CD4-positive, alpha-beta T cell (primary cell): Measurements from ENCODE around the gene CATSPER1. TPM values are rescaled to one million over a fixed set of nuclear protein-coding genes. Genes with fewer than 3 reads are reported as not detected.

Experiments used
- ATAC-seq: fragments of 200-7000 bp; cut with Tn5 transposase; one replicate; pipeline ENCODE4 v1.10.0; 2022; ENCODE audit warnings: mild to moderate bottlenecking; ENCODE audit not compliant: poor library complexity
- CTCF ChIA-PET: fragments of 350-600 bp; sonication (Branson Sonifier 250); formaldehyde crosslinking; loops from one replicate; lab custom pipeline; 2021; ENCODE audit warnings: antibody characterized with exemption, inconsistent platforms; lab: Charles Lee
- POLR2A ChIA-PET: fragments of 350-600 bp; sonication (Branson Sonifier 250); formaldehyde crosslinking; loops from one replicate; lab custom pipeline; 2021; ENCODE audit warnings: antibody characterized with exemption, inconsistent platforms; lab: Charles Lee
- DNase-seq, 14 experiments: peaks; one replicate each; pipeline ENCODE4 v3.0.0-alpha.2; 2013 to 2020; ENCODE audit warnings: mixed read lengths in 2 of 14
- H3K27ac ChIP-seq, 2 donors: one replicate each; pipeline versions ENCODE4 v1.5.1 to v1.7.0; 2013; ENCODE audit warnings: low read length in 2 of 2, low read depth in 1 of 2, mild to moderate bottlenecking in 1 of 2
- H3K27me3 ChIP-seq, 2 experiments: 1 replicate in 1 of 2; 2 replicates in 1 of 2; pipeline versions ENCODE4 v1.6.1 to v1.7.0; 2013; ENCODE audit warnings: low read length in 2 of 2, control low read depth in 1 of 2, mild to moderate bottlenecking in 1 of 2, moderate library complexity in 1 of 2; ENCODE audit not compliant: insufficient read depth in 2 of 2, control insufficient read depth in 1 of 2
- H3K36me3 ChIP-seq: one replicate; pipeline ENCODE4 v1.6.1; 2013; ENCODE audit warnings: low read length, control low read depth; ENCODE audit not compliant: insufficient read depth
- H3K4me1 ChIP-seq: one replicate; pipeline ENCODE4 v1.6.1; 2013; ENCODE audit warnings: low read length, control low read depth; ENCODE audit not compliant: insufficient read depth
- H3K4me3 ChIP-seq: one replicate; pipeline ENCODE4 v1.5.1; 2013; ENCODE audit warnings: mild to moderate bottlenecking, low read length, moderate library complexity
- H3K9me3 ChIP-seq, 2 experiments: 1 replicate in 1 of 2; 2 replicates in 1 of 2; pipeline versions ENCODE4 v1.6.1 to v1.7.0; 2013; ENCODE audit warnings: low read length in 2 of 2, mild to moderate bottlenecking in 2 of 2, control low read depth in 1 of 2, moderate library complexity in 1 of 2; ENCODE audit not compliant: control insufficient read depth in 1 of 2, insufficient read depth in 1 of 2
- H3K27ac Mint-ChIP-seq: one replicate; pipeline ENCODE4 v1.8.0; 2020; ENCODE audit warnings: mixed read lengths
- H3K27me3 Mint-ChIP-seq: one replicate; pipeline ENCODE4 v1.8.0; 2021; ENCODE audit warnings: mixed read lengths
- H3K36me3 Mint-ChIP-seq: one replicate; pipeline ENCODE4 v1.8.0; 2021; ENCODE audit warnings: low read depth, mixed read lengths
- H3K4me1 Mint-ChIP-seq: one replicate; pipeline ENCODE4 v1.8.0; 2021; ENCODE audit warnings: low read depth, mixed read lengths
- H3K4me3 Mint-ChIP-seq: one replicate; pipeline ENCODE4 v1.8.0; 2020; ENCODE audit warnings: mild to moderate bottlenecking, mixed read lengths
- H3K9me3 Mint-ChIP-seq: one replicate; pipeline ENCODE4 v1.8.0; 2020; ENCODE audit warnings: mixed read lengths
- intact Hi-C, 2 experiments: fragments of 100-400 bp; cut with DNase I in 1 of 2; cut with micrococcal nuclease in 1 of 2; formaldehyde crosslinking; loops; one replicate each; pipeline versions ENCODE4 v1.15.1 to v1.9.0; 2023 to 2025; cut with DNase I, micrococcal nuclease
- total RNA-seq, 174 experiments: library from RNA in 2 of 174; stranded (reverse) in 2 of 174; gene quantifications; one replicate each; pipeline ENCODE4 v1.2.3 and lab custom pipeline; 2021 to 2026
- TF ChIP-seq, protein P1 (sequence below): fragments of 200-600 bp; IDR thresholded peaks from one replicate; pipeline ENCODE4 v1.8.0; 2022; ENCODE audit warnings: antibody characterized with exemption, mild to moderate bottlenecking

CATSPER1 gene
- total RNA-seq, 2 experiments from 2014 or later, result not detected

DNA sequence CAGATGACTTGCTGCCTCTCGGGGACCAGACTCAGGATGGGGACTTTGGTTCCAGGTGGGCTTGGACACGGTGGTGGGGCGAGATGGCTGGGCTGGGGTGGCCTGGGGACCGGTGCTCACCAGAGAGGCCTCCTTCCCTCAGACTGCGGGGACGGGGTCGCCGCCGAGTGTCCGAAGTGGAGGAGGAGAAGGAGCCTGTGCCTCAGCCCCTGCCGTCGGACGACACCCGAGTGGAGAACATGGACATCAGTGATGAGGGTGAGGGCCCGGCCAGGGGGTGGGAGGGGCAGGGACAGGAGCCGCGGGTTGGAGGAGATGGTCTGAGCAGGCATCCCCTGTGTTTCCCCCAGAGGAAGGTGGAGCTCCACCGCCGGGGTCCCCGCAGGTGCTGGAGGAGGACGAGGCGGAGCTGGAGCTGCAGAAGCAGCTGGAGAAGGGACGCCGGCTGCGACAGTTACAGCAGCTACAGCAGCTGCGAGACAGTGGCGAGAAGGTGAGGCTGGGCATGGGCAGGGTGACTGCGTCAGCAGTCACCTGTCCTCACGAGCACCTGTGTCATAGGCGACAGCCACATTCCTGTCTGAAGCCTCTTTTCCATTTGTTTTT lies 58.8 kb downstream of the CATSPER1 start:
- ChIA-PET CTCF (interaction anchor here (0.7 kb wide), 1 partner anchor 106 kb away, joined by 4 read pairs; no protein-coding TSS in a partner anchor), POLR2A (no interaction called here)
- Histone ChIP-seq H3K36me3 (peaks cover 78% of the 10 kb centered on the region), H3K27ac (no peak overlapping the region), H3K27me3 (no peaks in the 10 kb centered on the region), H3K4me1 (peaks cover 20% of the 10 kb centered on the region), H3K9me3 (no peaks in the 10 kb centered on the region), H3K4me3 (no peak overlapping the region)
- H3K4me1 Mint-ChIP-seq, result peaks cover 21% of the 10 kb centered on the region
- H3K9me3 Mint-ChIP-seq, result no peaks in the 10 kb centered on the region
- no peak overlapping the region for H3K27ac Mint-ChIP-seq
- H3K27me3 Mint-ChIP-seq, result no peaks in the 10 kb centered on the region
- no peak overlapping the region for H3K4me3 Mint-ChIP-seq
- intact Hi-C loops, result no loop called here
- TF ChIP-seq, protein P1, sequence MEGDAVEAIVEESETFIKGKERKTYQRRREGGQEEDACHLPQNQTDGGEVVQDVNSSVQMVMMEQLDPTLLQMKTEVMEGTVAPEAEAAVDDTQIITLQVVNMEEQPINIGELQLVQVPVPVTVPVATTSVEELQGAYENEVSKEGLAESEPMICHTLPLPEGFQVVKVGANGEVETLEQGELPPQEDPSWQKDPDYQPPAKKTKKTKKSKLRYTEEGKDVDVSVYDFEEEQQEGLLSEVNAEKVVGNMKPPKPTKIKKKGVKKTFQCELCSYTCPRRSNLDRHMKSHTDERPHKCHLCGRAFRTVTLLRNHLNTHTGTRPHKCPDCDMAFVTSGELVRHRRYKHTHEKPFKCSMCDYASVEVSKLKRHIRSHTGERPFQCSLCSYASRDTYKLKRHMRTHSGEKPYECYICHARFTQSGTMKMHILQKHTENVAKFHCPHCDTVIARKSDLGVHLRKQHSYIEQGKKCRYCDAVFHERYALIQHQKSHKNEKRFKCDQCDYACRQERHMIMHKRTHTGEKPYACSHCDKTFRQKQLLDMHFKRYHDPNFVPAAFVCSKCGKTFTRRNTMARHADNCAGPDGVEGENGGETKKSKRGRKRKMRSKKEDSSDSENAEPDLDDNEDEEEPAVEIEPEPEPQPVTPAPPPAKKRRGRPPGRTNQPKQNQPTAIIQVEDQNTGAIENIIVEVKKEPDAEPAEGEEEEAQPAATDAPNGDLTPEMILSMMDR, result no peak
- ATAC-seq, result no peak
- peaks cover 92% of the 10 kb centered on the region for H3K36me3 Mint-ChIP-seq
- DNase-seq, result no peak

Other genes with a start within 250 kb of the CATSPER1 start
- gene AP5B1, start 245.5 kb downstream of the CATSPER1 start, total RNA-seq, result 10 to 100 TPM; 12.7 to 12.8 TPM
- gene OVOL1, start 239.4 kb downstream of the CATSPER1 start, total RNA-seq, result under 1 TPM; 0.20 to 0.52 TPM
- under 1 TPM; 0.33 to 0.61 TPM for gene SNX32, start 192.5 kb downstream of the CATSPER1 start, total RNA-seq
- 100 to 1,000 TPM; 322 to 331 TPM for gene CFL1, start 168.3 kb downstream of the CATSPER1 start, total RNA-seq
- gene MUS81, start 166.0 kb downstream of the CATSPER1 start, total RNA-seq, result 10 to 100 TPM; 37.7 to 39.2 TPM
- gene EFEMP2, start 153.7 kb downstream of the CATSPER1 start, total RNA-seq, result 1 to 10 TPM; 5.2 to 5.9 TPM
- gene CTSW, start 146.6 kb downstream of the CATSPER1 start, total RNA-seq, result 10 to 100 TPM; 20.6 to 21.6 TPM
- 10 to 100 TPM; 19.1 to 19.9 TPM for gene FIBP, start 138.0 kb downstream of the CATSPER1 start, total RNA-seq
- 10 to 100 TPM; 23.1 to 25.8 TPM for gene CCDC85B, start 135.8 kb downstream of the CATSPER1 start, total RNA-seq
- gene FOSL1, start 126.1 kb downstream of the CATSPER1 start, total RNA-seq, result 1 to 10 TPM; 1.8 to 2.2 TPM
- 10 to 100 TPM; 13.7 to 13.8 TPM for gene C11orf68, start 107.4 kb downstream of the CATSPER1 start, total RNA-seq
- gene DRAP1, start 107.1 kb downstream of the CATSPER1 start, total RNA-seq, result 10 to 100 TPM; 58.6 to 59.1 TPM
- not detected for gene TSGA10IP, start 81.0 kb downstream of the CATSPER1 start, total RNA-seq
- gene SART1, start 64.7 kb downstream of the CATSPER1 start, total RNA-seq, result 10 to 100 TPM; 78.6 to 80.2 TPM
- 10 to 100 TPM; 88.2 to 94.1 TPM for gene EIF1AD, start 24.3 kb downstream of the CATSPER1 start, total RNA-seq
- gene BANF1, start 24.0 kb downstream of the CATSPER1 start, total RNA-seq, result 10 to 100 TPM; 21.3 to 22.3 TPM
- not detected for gene CST6, start 14.5 kb downstream of the CATSPER1 start, total RNA-seq
- gene GAL3ST3, start 22.7 kb upstream of the CATSPER1 start, total RNA-seq, result not detected
- 100 to 1,000 TPM; 182 to 196 TPM for gene SF3B2, start 25.9 kb upstream of the CATSPER1 start, total RNA-seq
- 100 to 1,000 TPM; 179 to 183 TPM for gene PACS1, start 43.8 kb upstream of the CATSPER1 start, total RNA-seq
- 10 to 100 TPM; 28.6 to 30.0 TPM for gene KLC2, start 231.2 kb upstream of the CATSPER1 start, total RNA-seq
- gene RAB1B, start 242.2 kb upstream of the CATSPER1 start, total RNA-seq, result 10 to 100 TPM; 27.4 to 29.4 TPM